ENCODE data around the gene ADGRG1.

DNA sequence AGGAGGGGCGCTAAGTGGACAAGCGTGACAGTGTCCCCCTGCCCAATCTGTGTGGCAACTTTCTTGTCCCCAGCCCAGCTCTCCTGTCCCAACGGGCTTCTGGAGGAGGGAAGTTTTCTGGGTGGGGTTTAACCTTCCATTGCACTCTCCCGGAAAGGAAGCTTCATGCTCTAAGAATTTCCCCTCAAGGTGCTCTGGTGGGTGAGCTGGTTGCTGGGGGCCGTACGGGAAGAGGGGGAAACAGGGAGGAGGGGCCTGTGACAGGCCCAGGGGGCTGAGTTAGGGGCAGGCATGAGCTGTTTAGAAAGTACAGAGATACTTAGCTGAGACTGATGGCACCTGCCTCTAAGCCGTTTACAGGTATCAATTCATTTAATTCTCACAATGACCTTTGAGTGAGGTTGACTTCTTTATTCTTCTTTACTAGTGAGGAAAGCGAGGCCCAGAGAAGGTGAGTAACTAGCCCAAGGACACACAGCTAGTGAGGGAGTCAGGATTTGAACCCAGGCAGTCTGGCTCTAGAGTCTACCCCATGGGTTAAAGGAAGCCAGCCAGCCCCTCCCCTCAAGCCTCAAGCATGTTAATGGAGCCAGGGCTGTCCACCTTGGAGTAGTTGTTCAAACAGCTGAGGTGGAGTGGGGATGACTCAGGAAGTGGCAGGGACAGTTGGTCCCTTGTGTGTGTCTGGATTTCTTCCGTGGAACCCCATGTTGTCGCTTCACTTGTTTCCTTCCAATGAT lies 18.9 kb downstream of the ADGRG1 start:
- TF ChIP-seq, protein P1, sequence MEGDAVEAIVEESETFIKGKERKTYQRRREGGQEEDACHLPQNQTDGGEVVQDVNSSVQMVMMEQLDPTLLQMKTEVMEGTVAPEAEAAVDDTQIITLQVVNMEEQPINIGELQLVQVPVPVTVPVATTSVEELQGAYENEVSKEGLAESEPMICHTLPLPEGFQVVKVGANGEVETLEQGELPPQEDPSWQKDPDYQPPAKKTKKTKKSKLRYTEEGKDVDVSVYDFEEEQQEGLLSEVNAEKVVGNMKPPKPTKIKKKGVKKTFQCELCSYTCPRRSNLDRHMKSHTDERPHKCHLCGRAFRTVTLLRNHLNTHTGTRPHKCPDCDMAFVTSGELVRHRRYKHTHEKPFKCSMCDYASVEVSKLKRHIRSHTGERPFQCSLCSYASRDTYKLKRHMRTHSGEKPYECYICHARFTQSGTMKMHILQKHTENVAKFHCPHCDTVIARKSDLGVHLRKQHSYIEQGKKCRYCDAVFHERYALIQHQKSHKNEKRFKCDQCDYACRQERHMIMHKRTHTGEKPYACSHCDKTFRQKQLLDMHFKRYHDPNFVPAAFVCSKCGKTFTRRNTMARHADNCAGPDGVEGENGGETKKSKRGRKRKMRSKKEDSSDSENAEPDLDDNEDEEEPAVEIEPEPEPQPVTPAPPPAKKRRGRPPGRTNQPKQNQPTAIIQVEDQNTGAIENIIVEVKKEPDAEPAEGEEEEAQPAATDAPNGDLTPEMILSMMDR (IDR thresholded peaks at IDR 0.05): no peak
- TF ChIP-seq POLR2A (IDR thresholded peaks at IDR 0.05): no peak

Data from uterus (tissue), 2 donors.